ENCODE data around the gene SLC66A1. TPM values are rescaled to one million over a fixed set of nuclear protein-coding genes. Genes with fewer than 3 reads are reported as not detected.

The SLC66A1 gene
- total and polyA plus RNA-seq, 9 of the 15 experiments (the other 6 are each of a cell fraction or from before 2014, with no cell fraction given), result 1.2 to 40.8 (median 18.6) TPM

- TF ChIP-seq ZBTB9 (CRISPR knock-in tag; IDR thresholded peaks at IDR 0.05) (no peak), EZH2 (IDR thresholded peaks at IDR 0.05; ENCODE audit: borderline replicate concordance, low read depth, low read length) (no peak), MXD1 (CRISPR knock-in tag; IDR thresholded peaks at IDR 0.05; ENCODE audit: borderline replicate concordance, poor library complexity, severe bottlenecking) (no peak), BCL6 (CRISPR knock-in tag; IDR thresholded peaks at IDR 0.05) (no peak), TCF3 (CRISPR knock-in tag; IDR thresholded peaks at IDR 0.05) (no peak), DNMT1 (IDR thresholded peaks at IDR 0.05) (0 out of 2 replicates have a peak, but pooled peaks have one; percentile 60), KDM4B (IDR thresholded peaks at IDR 0.05; ENCODE audit: borderline replicate concordance in 2 of 2, low read depth in 1 of 2) (no peak), ZNF197 (CRISPR knock-in tag; IDR thresholded peaks at IDR 0.05; ENCODE audit: low read depth) (no peak), SNIP1 (IDR thresholded peaks at IDR 0.05; ENCODE audit: low read depth) (peak; percentile 66; the same call in 1 of the 2 replicates), NR2C2 (CRISPR knock-in tag; IDR thresholded peaks at IDR 0.05) (no peak), NR2C2 (tag; IDR thresholded peaks at IDR 0.05) (0 out of 2 replicates have a peak, but pooled peaks have one; percentile 6), COPS2 (conservative IDR thresholded peaks at IDR 0.05) (no peak), TARDBP (IDR thresholded peaks at IDR 0.05) (0 out of 2 replicates have a peak, but pooled peaks have one; percentile 1), TSHZ1 (CRISPR knock-in tag; IDR thresholded peaks at IDR 0.05) (no peak), ZBTB49 (CRISPR knock-in tag; IDR thresholded peaks at IDR 0.05; ENCODE audit: borderline replicate concordance) (no peak), GATAD2B (IDR thresholded peaks at IDR 0.05; ENCODE audit: borderline replicate concordance) (no peak), NR2F6 (CRISPR knock-in tag; IDR thresholded peaks at IDR 0.05) (no peak), ZNF584 (CRISPR knock-in tag; IDR thresholded peaks at IDR 0.05; ENCODE audit: low read depth) (no peak)
Observed at GRCh38 chr1:19312782-19313635, 883 bp downstream of the SLC66A1 start (continued).

Measured in K562 (cell line).